ENCODE data around the gene NRARP. TPM values are rescaled to one million over a fixed set of nuclear protein-coding genes. Genes with fewer than 3 reads are reported as not detected.
A peak's percentile ranks its signal among the peaks of the same experiment; 100 is the strongest.

The NRARP gene
- total RNA-seq, 1 experiment from 2014 or later = 22.2 TPM

DNA sequence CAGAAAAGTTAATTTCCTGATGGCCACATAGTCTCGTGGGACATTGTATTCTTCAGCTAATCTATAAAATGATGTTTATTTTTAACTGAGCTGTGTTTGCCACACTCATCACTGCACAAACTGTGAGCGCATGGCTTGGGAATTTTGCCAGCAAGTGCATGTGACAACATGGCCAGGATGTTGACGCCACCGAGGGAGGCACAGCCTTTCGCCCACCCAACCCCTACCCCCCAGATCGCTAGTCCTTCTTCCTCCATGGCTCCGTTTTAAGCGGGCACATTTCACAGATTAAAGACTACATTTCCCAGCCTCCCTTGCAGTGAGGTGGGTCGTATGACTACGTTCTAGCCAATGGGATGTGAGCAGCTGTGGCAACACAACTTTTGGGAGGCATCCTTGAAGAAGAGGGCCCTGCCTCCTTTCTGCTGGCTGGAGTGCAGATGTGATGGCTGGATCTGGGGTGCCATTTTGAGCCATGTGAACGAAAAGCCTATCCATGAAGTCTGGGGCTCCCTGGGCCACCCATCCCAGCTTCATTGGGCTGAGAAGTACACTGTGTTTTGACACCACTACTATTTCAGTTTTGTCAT, 7.9 kb downstream of the NRARP start:
- intact Hi-C loops (cut with micrococcal nuclease) = loop anchor here (2.0 to 5.0 kb wide), 2 partner anchors 128 to 151 kb away; partner anchors contain the start of genes EXD3 and NOXA1
- peak overlapping the region; percentile 34 for H3K27ac ChIP-seq (ENCODE audit: low read depth, low read length)
- no peaks in the 10 kb centered on the region for H3K9me2 ChIP-seq (ENCODE audit: insufficient read depth)
- DNase-seq (ENCODE audit: low read depth, low spot score) = peak; percentile 74
- BruUV-seq (replicated peaks) = no TSS peak
- H2AFZ ChIP-seq (ENCODE audit: low read depth, low read length, poor library complexity, severe bottlenecking) = peak overlapping the region; percentile 31
- H3K4me3 ChIP-seq (replicated peaks in 1 of 2; ENCODE audit: low read depth in 1 of 2, low read length in 2 of 2) = no peak overlapping the region
- no peaks in the 10 kb centered on the region for H3K36me3 ChIP-seq (ENCODE audit: control insufficient read depth in 1 of 2, insufficient read depth in 2 of 2, low read length in 2 of 2)
- TF ChIP-seq POLR2A (IDR thresholded peaks at IDR 0.05; ENCODE audit: borderline replicate concordance, extremely low read depth, insufficient read depth, insufficient read length) = peak; percentile 78
- TF ChIP-seq ZNF274 (IDR thresholded peaks at IDR 0.05; ENCODE audit: low read depth, low read length) = no peak
- no peak; a peak in 1 of 6 replicates for TF ChIP-seq CTCF (IDR thresholded peaks at IDR 0.05 in 2 of 3, conservative IDR thresholded peaks at IDR 0.05 in 1 of 3; ENCODE audit: borderline replicate concordance in 1 of 3, insufficient read depth in 1 of 3, low read depth in 2 of 3, low read length in 2 of 3)
- TF ChIP-seq YY1 (IDR thresholded peaks at IDR 0.05; ENCODE audit: extremely low read depth, insufficient replicate concordance, low read depth, low read length) = peak; percentile 82
- H3K9me3 ChIP-seq (ENCODE audit: control insufficient read depth in 1 of 2, insufficient read depth in 1 of 2, low read depth in 1 of 2, low read length in 2 of 2) = no peaks in the 10 kb centered on the region
- peak overlapping the region; percentile 80 for H3K4me2 ChIP-seq (ENCODE audit: low read length)
- H3K4me1 ChIP-seq (ENCODE audit: control insufficient read depth in 1 of 2, insufficient read depth in 2 of 2, low read length in 2 of 2) = peaks cover 23 to 50% of the 10 kb centered on the region in 2 experiments
- no peaks in the 10 kb centered on the region for H3K27me3 ChIP-seq (ENCODE audit: insufficient read depth, low read length)
- ATAC-seq = peak; percentile 76
- RAD21 ChIA-PET (ENCODE audit: low non-redundant PET in 1 of 2, low total read pairs in 2 of 2, uncharacterized antibody in 2 of 2, unreplicated experiment in 2 of 2) = interaction anchor here in 1 of 2 experiments (0.5 kb wide), 1 partner anchor 132 kb away, joined by 4 read pairs; no protein-coding TSS in a partner anchor
- CTCF ChIA-PET = interaction anchor here (0.8 to 1.0 kb wide), 4 partner anchors 8 to 129 kb away, joined by 3 to 5 read pairs (median 4); partner anchors contain the start of genes EXD3, NOXA1 and NRARP
- POLR2A ChIA-PET = no interaction called here
- no peaks in the 10 kb centered on the region; the same call in 1 of the 2 replicates for H4K20me1 ChIP-seq (ENCODE audit: insufficient read depth)
- no peak overlapping the region for H3K9ac ChIP-seq (ENCODE audit: low read length)
- no peaks in the 10 kb centered on the region for H3K79me2 ChIP-seq (ENCODE audit: insufficient read depth, low read length)
